ENCODE data around the gene QRFP.

The QRFP gene

DNA sequence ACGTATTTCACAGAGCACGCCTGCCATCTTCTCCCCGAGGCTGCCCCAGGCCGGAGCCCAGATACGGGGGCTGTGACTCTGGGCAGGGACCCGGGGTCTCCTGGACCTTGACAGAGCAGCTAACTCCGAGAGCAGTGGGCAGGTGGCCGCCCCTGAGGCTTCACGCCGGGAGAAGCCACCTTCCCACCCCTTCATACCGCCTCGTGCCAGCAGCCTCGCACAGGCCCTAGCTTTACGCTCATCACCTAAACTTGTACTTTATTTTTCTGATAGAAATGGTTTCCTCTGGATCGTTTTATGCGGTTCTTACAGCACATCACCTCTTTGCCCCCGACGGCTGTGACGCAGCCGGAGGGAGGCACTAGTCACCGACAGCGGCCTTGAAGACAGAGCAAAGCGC, 9.6 kb downstream of the QRFP start:
- no peak overlapping the region for H3K27ac ChIP-seq
- TF ChIP-seq ZFX (IDR thresholded peaks at IDR 0.05; ENCODE audit: borderline replicate concordance), result no peak
- TF ChIP-seq, protein P1, sequence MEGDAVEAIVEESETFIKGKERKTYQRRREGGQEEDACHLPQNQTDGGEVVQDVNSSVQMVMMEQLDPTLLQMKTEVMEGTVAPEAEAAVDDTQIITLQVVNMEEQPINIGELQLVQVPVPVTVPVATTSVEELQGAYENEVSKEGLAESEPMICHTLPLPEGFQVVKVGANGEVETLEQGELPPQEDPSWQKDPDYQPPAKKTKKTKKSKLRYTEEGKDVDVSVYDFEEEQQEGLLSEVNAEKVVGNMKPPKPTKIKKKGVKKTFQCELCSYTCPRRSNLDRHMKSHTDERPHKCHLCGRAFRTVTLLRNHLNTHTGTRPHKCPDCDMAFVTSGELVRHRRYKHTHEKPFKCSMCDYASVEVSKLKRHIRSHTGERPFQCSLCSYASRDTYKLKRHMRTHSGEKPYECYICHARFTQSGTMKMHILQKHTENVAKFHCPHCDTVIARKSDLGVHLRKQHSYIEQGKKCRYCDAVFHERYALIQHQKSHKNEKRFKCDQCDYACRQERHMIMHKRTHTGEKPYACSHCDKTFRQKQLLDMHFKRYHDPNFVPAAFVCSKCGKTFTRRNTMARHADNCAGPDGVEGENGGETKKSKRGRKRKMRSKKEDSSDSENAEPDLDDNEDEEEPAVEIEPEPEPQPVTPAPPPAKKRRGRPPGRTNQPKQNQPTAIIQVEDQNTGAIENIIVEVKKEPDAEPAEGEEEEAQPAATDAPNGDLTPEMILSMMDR (IDR thresholded peaks at IDR 0.05), result no peak

DNA sequence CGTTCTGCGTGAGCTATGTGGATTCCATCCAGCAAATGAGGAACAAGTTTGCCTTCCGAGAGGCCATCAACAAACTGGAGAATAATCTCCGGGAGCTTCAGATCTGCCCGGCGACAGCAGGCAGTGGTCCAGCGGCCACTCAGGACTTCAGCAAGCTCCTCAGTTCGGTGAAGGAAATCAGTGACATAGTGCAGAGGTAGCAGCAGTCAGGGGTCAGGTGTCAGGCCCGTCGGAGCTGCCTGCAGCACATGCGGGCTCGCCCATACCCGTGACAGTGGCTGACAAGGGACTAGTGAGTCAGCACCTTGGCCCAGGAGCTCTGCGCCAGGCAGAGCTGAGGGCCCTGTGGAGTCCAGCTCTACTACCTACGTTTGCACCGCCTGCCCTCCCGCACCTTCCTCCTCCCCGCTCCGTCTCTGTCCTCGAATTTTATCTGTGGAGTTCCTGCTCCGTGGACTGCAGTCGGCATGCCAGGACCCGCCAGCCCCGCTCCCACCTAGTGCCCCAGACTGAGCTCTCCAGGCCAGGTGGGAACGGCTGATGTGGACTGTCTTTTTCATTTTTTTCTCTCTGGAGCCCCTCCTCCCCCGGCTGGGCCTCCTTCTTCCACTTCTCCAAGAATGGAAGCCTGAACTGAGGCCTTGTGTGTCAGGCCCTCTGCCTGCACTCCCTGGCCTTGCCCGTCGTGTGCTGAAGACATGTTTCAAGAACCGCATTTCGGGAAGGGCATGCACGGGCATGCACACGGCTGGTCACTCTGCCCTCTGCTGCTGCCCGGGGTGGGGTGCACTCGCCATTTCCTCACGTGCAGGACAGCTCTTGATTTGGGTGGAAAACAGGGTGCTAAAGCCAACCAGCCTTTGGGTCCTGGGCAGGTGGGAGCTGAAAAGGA, 10.9 kb downstream of the QRFP start:
- no peak overlapping the region for H3K27ac ChIP-seq
- TF ChIP-seq, protein P1 (IDR thresholded peaks at IDR 0.05), result no peak
- TF ChIP-seq ZFX (IDR thresholded peaks at IDR 0.05; ENCODE audit: borderline replicate concordance), result no peak

GRCh38 chr9:130884542-130885483, 11.8 kb downstream of the QRFP start:
- TF ChIP-seq, protein P1 (IDR thresholded peaks at IDR 0.05), result no peak
- TF ChIP-seq ZFX (IDR thresholded peaks at IDR 0.05; ENCODE audit: borderline replicate concordance), result no peak
- H3K27ac ChIP-seq, result no peak overlapping the region

DNA sequence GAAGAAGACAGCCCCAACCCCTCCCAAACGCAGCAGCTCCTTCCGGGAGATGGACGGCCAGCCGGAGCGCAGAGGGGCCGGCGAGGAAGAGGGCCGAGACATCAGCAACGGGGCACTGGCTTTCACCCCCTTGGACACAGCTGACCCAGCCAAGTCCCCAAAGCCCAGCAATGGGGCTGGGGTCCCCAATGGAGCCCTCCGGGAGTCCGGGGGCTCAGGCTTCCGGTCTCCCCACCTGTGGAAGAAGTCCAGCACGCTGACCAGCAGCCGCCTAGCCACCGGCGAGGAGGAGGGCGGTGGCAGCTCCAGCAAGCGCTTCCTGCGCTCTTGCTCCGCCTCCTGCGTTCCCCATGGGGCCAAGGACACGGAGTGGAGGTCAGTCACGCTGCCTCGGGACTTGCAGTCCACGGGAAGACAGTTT, 12.5 kb downstream of the QRFP start:
- H3K27ac ChIP-seq, result no peak overlapping the region

GRCh38 chr9:130883479-130883878, 13.1 kb downstream of the QRFP start:
- TF ChIP-seq ZFX (IDR thresholded peaks at IDR 0.05; ENCODE audit: borderline replicate concordance), result no peak
- TF ChIP-seq, protein P1 (IDR thresholded peaks at IDR 0.05), result no peak
- H3K27ac ChIP-seq, result no peak overlapping the region

More for the DNA sequence above, 12.5 kb downstream of the QRFP start:
- TF ChIP-seq ZFX (IDR thresholded peaks at IDR 0.05; ENCODE audit: borderline replicate concordance), result no peak
- TF ChIP-seq, protein P1 (IDR thresholded peaks at IDR 0.05), result no peak

GRCh38 chr9:130882696-130883225, 13.9 kb downstream of the QRFP start:
- TF ChIP-seq, protein P1 (IDR thresholded peaks at IDR 0.05), result no peak
- no peak for TF ChIP-seq ZFX (IDR thresholded peaks at IDR 0.05; ENCODE audit: borderline replicate concordance)
- H3K27ac ChIP-seq, result no peak overlapping the region

Measured in 22Rv1 (cell line).